ENCODE measurements around the gene SMYD3. TPM values are rescaled to one million over a fixed set of nuclear protein-coding genes. Genes with fewer than 3 reads are reported as not detected.

Gene SMYD3
- total and polyA plus RNA-seq, 2 of the 13 experiments (the other 11 are each of a cell fraction or from before 2014, with no cell fraction given) = 27.7 to 35.8 TPM

GRCh38 chr1:246506674-246507481, at the start of gene SMYD3 (continued):
- TF ChIP-seq SMARCC2 (IDR thresholded peaks at IDR 0.05) = no peak
- no peak for TF ChIP-seq SIN3B (IDR thresholded peaks at IDR 0.05; ENCODE audit: low read length)
- TF ChIP-seq ZBTB21 (CRISPR knock-in tag; IDR thresholded peaks at IDR 0.05) = no peak
- TF ChIP-seq ZNF597 (CRISPR knock-in tag; IDR thresholded peaks at IDR 0.05) = no peak
- TF ChIP-seq DPF2 (CRISPR knock-in tag; IDR thresholded peaks at IDR 0.05; ENCODE audit: borderline replicate concordance, low read depth) = no peak
- TF ChIP-seq ZFP62 (CRISPR knock-in tag; IDR thresholded peaks at IDR 0.05) = no peak
- TF ChIP-seq ZFAT (CRISPR knock-in tag; conservative IDR thresholded peaks at IDR 0.05) = no peak
- 0 out of 2 replicates have a peak, but pooled peaks have one; percentile 28 for TF ChIP-seq ZNF598 (CRISPR knock-in tag; IDR thresholded peaks at IDR 0.05; ENCODE audit: borderline replicate concordance)
- no peak for TF ChIP-seq ZNF24 (IDR thresholded peaks at IDR 0.05)
- TF ChIP-seq SIN3A (IDR thresholded peaks at IDR 0.05; ENCODE audit: borderline replicate concordance, low read depth, low read length) = peak; percentile 35; the same call in 1 of the 2 replicates
- no peak for TF ChIP-seq TRIM22 (IDR thresholded peaks at IDR 0.05)
- no peak for TF ChIP-seq KDM5A (IDR thresholded peaks at IDR 0.05; ENCODE audit: borderline replicate concordance, low read length)
- no peak for TF ChIP-seq REXO4 (CRISPR knock-in tag; IDR thresholded peaks at IDR 0.05; ENCODE audit: borderline replicate concordance)
- TF ChIP-seq ZNF343 (CRISPR knock-in tag; IDR thresholded peaks at IDR 0.05) = no peak
- TF ChIP-seq ZNF121 (CRISPR knock-in tag; IDR thresholded peaks at IDR 0.05) = no peak
- no peak; the same call in 1 of the 2 replicates for TF ChIP-seq FOXC1 (CRISPR knock-in tag; IDR thresholded peaks at IDR 0.05; ENCODE audit: borderline replicate concordance)
- TF ChIP-seq EHMT2 (IDR thresholded peaks at IDR 0.05; ENCODE audit: borderline replicate concordance, low read depth, low read length) = no peak
- TF ChIP-seq ZNF775 (CRISPR knock-in tag; IDR thresholded peaks at IDR 0.05; ENCODE audit: borderline replicate concordance) = no peak
- TF ChIP-seq, protein P1, sequence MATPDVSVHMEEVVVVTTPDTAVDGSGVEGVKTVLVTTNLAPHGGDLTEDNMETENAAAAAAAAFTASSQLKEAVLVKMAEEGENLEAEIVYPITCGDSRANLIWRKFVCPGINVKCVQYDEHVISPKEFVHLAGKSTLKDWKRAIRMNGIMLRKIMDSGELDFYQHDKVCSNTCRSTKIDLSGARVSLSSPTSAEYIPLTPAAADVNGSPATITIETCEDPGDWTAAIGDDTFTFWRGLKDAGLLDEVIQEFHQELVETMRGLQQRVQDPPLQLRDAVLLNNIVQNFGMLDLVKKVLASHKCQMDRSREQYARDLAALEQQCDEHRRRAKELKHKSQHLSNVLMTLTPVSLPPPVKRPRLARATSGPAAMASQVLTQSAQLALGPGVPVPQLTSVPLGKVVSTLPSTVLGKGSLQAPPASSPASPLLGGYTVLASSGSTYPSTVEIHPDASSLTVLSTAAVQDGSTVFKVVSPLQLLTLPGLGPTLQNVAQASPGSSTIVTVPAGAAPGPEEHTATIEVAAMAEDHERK (CRISPR knock-in tag; IDR thresholded peaks at IDR 0.05; ENCODE audit: low read depth) = no peak
- no peak for TF ChIP-seq KDM4B (CRISPR knock-in tag; IDR thresholded peaks at IDR 0.05)
- TF ChIP-seq NFAT5 (CRISPR knock-in tag; IDR thresholded peaks at IDR 0.05) = no peak
